HepG2 (cell line): ENCODE data around the gene TRPV4. TPM values are rescaled to one million over a fixed set of nuclear protein-coding genes. Genes with fewer than 3 reads are reported as not detected.
A peak's percentile ranks its signal among the peaks of the same experiment; 100 is the strongest.

Experiments used
- ARNT2 ChIP-seq: sonication (generic); formaldehyde crosslinking; IDR thresholded peaks from 2 replicates; pipeline ENCODE4 v1.8.0; 2022; ENCODE audit warnings: mild to moderate bottlenecking, low read depth, missing genetic modification reagents, moderate library complexity
- HNF4A ChIP-seq: sonication (generic); formaldehyde crosslinking; IDR thresholded peaks from 2 replicates; pipeline ENCODE4 v1.4.0; 2020; ENCODE audit warnings: missing genetic modification reagents
- NCOR1 ChIP-seq: fragments of 200-600 bp; sonication (generic); IDR thresholded peaks from 2 replicates; pipeline ENCODE4 v1.7.0; 2017; ENCODE audit warnings: antibody characterized with exemption, low read length, borderline replicate concordance
- PAXIP1 ChIP-seq: sonication (generic); formaldehyde crosslinking; conservative IDR thresholded peaks from 2 replicates; pipeline ENCODE4 v1.4.0; 2020; ENCODE audit warnings: mild to moderate bottlenecking, missing genetic modification reagents, moderate library complexity
- PHF21A ChIP-seq: sonication (generic); formaldehyde crosslinking; IDR thresholded peaks from 2 replicates; pipeline ENCODE4 v1.5.0; 2020; ENCODE audit warnings: mild to moderate bottlenecking, missing genetic modification reagents
- PRDM10 ChIP-seq: sonication (generic); formaldehyde crosslinking; IDR thresholded peaks from 2 replicates; pipeline ENCODE4 v1.4.0; 2020; ENCODE audit warnings: low read depth, missing genetic modification reagents
- REST ChIP-seq, 2 experiments: IDR thresholded peaks; 2 replicates each; pipeline ENCODE4 v1.6.1; 2011 to 2012; ENCODE audit warnings: low read length in 2 of 2, borderline replicate concordance in 1 of 2, low read depth in 1 of 2, mild to moderate bottlenecking in 1 of 2, moderate library complexity in 1 of 2
- RXRB ChIP-seq: IDR thresholded peaks from 2 replicates; pipeline ENCODE4 v1.6.1; 2016; ENCODE audit warnings: borderline replicate concordance, missing genetic modification reagents, missing compliant biosample characterization
- ZBTB44 ChIP-seq: sonication (generic); formaldehyde crosslinking; IDR thresholded peaks from 2 replicates; pipeline ENCODE4 v1.4.0; 2020; ENCODE audit warnings: missing genetic modification reagents
- ZNF256 ChIP-seq: sonication (generic); formaldehyde crosslinking; conservative IDR thresholded peaks from 2 replicates; pipeline ENCODE4 v1.4.0; 2020; ENCODE audit warnings: missing genetic modification reagents
- ZNF264 ChIP-seq: sonication (generic); formaldehyde crosslinking; IDR thresholded peaks from 2 replicates; pipeline ENCODE4 v1.4.0; 2020; ENCODE audit warnings: missing genetic modification reagents
- ZNF549 ChIP-seq: sonication (generic); formaldehyde crosslinking; IDR thresholded peaks from 2 replicates; pipeline ENCODE4 v1.5.0; 2020; ENCODE audit warnings: missing genetic modification reagents
- ZNF691 ChIP-seq: sonication (generic); formaldehyde crosslinking; IDR thresholded peaks from 2 replicates; pipeline ENCODE4 v1.4.0; 2020; ENCODE audit warnings: missing genetic modification reagents, low read depth, mild to moderate bottlenecking, borderline replicate concordance
- polyA plus RNA-seq, 8 experiments: library from polyadenylated mRNA; depleted of rRNA in 3 of 8; stranded (reverse) in 7 of 8; unstranded in 1 of 8; fragments of >200 nt; fragmentation: Illumina TruSeq in 4 of 8; extraction: Trizol in 4 of 8; gene quantifications; 2 replicates each; pipeline versions ENCODE4 v1.2.1 to v1.2.3, GENCODE V29; 2011 to 2016; ENCODE audit warnings: low read depth in 4 of 8, missing spikeins in 1 of 8, mixed read lengths in 1 of 8; ENCODE audit not compliant: insufficient read depth in 1 of 8
- total RNA-seq, 5 experiments: library from RNA; depleted of rRNA; stranded (reverse); fragments of >200 nt; fragmentation: Illumina TruSeq; extraction: Trizol; gene quantifications; 2 replicates each; pipeline ENCODE4 v1.2.3, GENCODE V29; 2016; ENCODE audit warnings: low read depth in 1 of 5

Gene TRPV4
- total and polyA plus RNA-seq, 2 of the 13 experiments (the other 11 are each of a cell fraction or from before 2014, with no cell fraction given), result 0.66 to 4.7 TPM

GRCh38 chr12:109752117-109753053 is 80.8 kb downstream of the TRPV4 start (continued):
- no peak for TF ChIP-seq REST (IDR thresholded peaks at IDR 0.05; ENCODE audit: borderline replicate concordance in 1 of 2, low read depth in 1 of 2, low read length in 2 of 2)
- TF ChIP-seq ZNF264 (CRISPR knock-in tag), result 0 out of 2 replicates have a peak, but pooled peaks have one; percentile 36
- TF ChIP-seq HNF4A, result peak; percentile 38; the same call in 1 of the 2 replicates
- TF ChIP-seq RXRB, result peak; percentile 11; the same call in 1 of the 2 replicates
- peak; percentile 24; the same call in 1 of the 2 replicates for TF ChIP-seq PAXIP1 (CRISPR knock-in tag)
- TF ChIP-seq ZBTB44, result no peak
- TF ChIP-seq NCOR1, result peak; percentile 17; the same call in 1 of the 2 replicates
- no peak for TF ChIP-seq ZNF549 (CRISPR knock-in tag)
- 0 out of 2 replicates have a peak, but pooled peaks have one; percentile 41 for TF ChIP-seq PRDM10 (CRISPR knock-in tag)
- 0 out of 2 replicates have a peak, but pooled peaks have one; percentile 67 for TF ChIP-seq ZNF691 (CRISPR knock-in tag)
- TF ChIP-seq ZNF256 (CRISPR knock-in tag), result no peak
- peak; percentile 59; the same call in 1 of the 2 replicates for TF ChIP-seq PHF21A (CRISPR knock-in tag)
- no peak for TF ChIP-seq ARNT2 (CRISPR knock-in tag)
